Gastroesophageal sphincter (tissue), 4 donors: ENCODE measurements around the gene UVSSA. TPM values are rescaled to one million over a fixed set of nuclear protein-coding genes. Genes with fewer than 3 reads are reported as not detected.

ENCODE experiments used
- ATAC-seq: fragments of 150-250 bp; one replicate; pipeline ENCODE4 v1.9.1; 2016; ENCODE audit warnings: mild to moderate bottlenecking, moderate library complexity
- H3K27ac ChIP-seq, 4 donors: fragments of 200-600 bp; sonication (generic) in 3 of 4; 1 replicate in 3 of 4; 2 replicates in 1 of 4; pipeline ENCODE4 v1.5.1; 2016 to 2019
- H3K27me3 ChIP-seq: fragments of 200-600 bp; sonication (generic); one replicate; pipeline ENCODE4 v1.5.1; 2019
- H3K36me3 ChIP-seq, 2 donors: fragments of 200-600 bp; sonication (generic); one replicate each; pipeline ENCODE4 v1.5.1; 2019; ENCODE audit warnings: control low read depth in 1 of 2
- H3K4me1 ChIP-seq, 3 donors: fragments of 200-600 bp; sonication (generic); 1 replicate in 2 of 3; 2 replicates in 1 of 3; pipeline ENCODE4 v1.5.1; 2016 to 2019; ENCODE audit warnings: control low read depth in 2 of 3
- H3K4me3 ChIP-seq, 2 donors: fragments of 200-600 bp; sonication (generic); one replicate each; pipeline ENCODE4 v1.5.1; 2019; ENCODE audit warnings: mild to moderate bottlenecking in 1 of 2, moderate library complexity in 1 of 2
- H3K9me3 ChIP-seq, 3 donors: fragments of 200-600 bp; sonication (generic); one replicate each; pipeline ENCODE4 v1.5.1; 2017 to 2019; ENCODE audit warnings: control low read depth in 2 of 3
- EP300 ChIP-seq: sonication (generic); formaldehyde crosslinking; IDR thresholded peaks from one replicate; pipeline ENCODE4 v1.6.1; 2017; ENCODE audit warnings: antibody characterized with exemption, mild to moderate bottlenecking
- POLR2A ChIP-seq, 2 donors: fragments of 450-650 bp; IDR thresholded peaks; one replicate each; pipeline ENCODE4 v1.6.1; 2017; ENCODE audit warnings: antibody characterized with exemption in 2 of 2, mild to moderate bottlenecking in 2 of 2, moderate library complexity in 1 of 2
- POLR2AphosphoS5 ChIP-seq: sonication (generic); formaldehyde crosslinking; IDR thresholded peaks from one replicate; pipeline ENCODE4 v1.6.1; 2017; ENCODE audit warnings: antibody characterized with exemption
- WGBS, 2 donors: methylation state at CpG; one replicate each; pipeline ENCODE4 v1.1.5; 2018; ENCODE audit warnings: low coverage in 1 of 2; 5-methylcytosine and 5-hydroxymethylcytosine counted together
- total RNA-seq, 4 donors: library from RNA; depleted of rRNA; stranded (reverse); fragments of >200 nt; gene quantifications; one replicate each; pipeline ENCODE4 v1.1.0, GENCODE V29; 2016
- TF ChIP-seq, protein P1 (sequence below), 4 experiments: fragments of 200-600 bp in 2 of 4; fragments of 450-650 bp in 2 of 4; sonication (generic) in 1 of 4; IDR thresholded peaks; one replicate each; pipeline ENCODE4 v1.5.1; 2017 to 2019; ENCODE audit warnings: antibody characterized with exemption in 4 of 4, mild to moderate bottlenecking in 2 of 4, moderate library complexity in 2 of 4

UVSSA gene
- total RNA-seq, 4 donors from 2014 or later: 3.1 to 24.1 (median 9.9) TPM

DNA sequence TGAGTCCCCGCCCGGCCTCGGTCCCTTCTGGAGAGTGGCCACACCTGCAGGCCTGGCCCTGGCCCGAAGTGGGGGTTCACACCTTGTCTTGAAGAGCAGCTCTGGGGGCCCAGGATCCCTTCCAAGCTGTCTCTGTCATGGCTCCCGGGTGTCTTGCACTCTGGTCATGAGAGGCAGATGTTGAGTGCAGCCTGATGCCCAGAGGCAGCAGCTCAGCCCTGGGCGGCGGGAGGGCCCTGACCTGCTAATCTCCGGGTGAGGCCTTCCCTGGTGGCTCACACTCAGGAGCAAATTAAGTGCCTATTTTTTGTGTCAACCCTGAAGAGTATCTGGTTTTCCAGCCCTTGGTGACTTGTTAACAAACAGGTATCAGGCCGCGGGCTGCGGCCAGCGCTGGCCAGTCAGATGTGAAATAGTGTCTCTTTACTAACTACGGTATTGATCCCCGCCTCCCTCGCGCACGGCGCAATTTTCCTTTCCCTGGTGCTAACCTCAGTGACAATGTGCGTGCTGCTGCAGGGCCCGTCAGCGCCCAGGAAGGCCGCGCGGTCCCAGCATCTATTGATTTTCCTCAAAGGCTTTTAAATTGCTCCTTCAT, 35.0 kb downstream of the UVSSA start:
- ATAC-seq: no peak
- TF ChIP-seq EP300 (no peak), POLR2A (IDR thresholded peaks at IDR 0.05) (no peak), POLR2AphosphoS5 (no peak)
- TF ChIP-seq, protein P1, sequence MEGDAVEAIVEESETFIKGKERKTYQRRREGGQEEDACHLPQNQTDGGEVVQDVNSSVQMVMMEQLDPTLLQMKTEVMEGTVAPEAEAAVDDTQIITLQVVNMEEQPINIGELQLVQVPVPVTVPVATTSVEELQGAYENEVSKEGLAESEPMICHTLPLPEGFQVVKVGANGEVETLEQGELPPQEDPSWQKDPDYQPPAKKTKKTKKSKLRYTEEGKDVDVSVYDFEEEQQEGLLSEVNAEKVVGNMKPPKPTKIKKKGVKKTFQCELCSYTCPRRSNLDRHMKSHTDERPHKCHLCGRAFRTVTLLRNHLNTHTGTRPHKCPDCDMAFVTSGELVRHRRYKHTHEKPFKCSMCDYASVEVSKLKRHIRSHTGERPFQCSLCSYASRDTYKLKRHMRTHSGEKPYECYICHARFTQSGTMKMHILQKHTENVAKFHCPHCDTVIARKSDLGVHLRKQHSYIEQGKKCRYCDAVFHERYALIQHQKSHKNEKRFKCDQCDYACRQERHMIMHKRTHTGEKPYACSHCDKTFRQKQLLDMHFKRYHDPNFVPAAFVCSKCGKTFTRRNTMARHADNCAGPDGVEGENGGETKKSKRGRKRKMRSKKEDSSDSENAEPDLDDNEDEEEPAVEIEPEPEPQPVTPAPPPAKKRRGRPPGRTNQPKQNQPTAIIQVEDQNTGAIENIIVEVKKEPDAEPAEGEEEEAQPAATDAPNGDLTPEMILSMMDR (IDR thresholded peaks at IDR 0.05): no peak
- H3K4me3 ChIP-seq: no peak overlapping the region
- no peaks in the 10 kb centered on the region for H3K4me1 ChIP-seq
- peaks cover 0 to 94% of the 10 kb centered on the region in 2 donors for H3K36me3 ChIP-seq
- no peaks in the 10 kb centered on the region for H3K27me3 ChIP-seq
- WGBS, 2 donors: 96% methylated on average over 15 of the region's 24 CpGs; no CpG with 5 or more reads in 1 of the 2 donors
- H3K9me3 ChIP-seq: no peaks in the 10 kb centered on the region
- H3K27ac ChIP-seq: no peak overlapping the region

DNA sequence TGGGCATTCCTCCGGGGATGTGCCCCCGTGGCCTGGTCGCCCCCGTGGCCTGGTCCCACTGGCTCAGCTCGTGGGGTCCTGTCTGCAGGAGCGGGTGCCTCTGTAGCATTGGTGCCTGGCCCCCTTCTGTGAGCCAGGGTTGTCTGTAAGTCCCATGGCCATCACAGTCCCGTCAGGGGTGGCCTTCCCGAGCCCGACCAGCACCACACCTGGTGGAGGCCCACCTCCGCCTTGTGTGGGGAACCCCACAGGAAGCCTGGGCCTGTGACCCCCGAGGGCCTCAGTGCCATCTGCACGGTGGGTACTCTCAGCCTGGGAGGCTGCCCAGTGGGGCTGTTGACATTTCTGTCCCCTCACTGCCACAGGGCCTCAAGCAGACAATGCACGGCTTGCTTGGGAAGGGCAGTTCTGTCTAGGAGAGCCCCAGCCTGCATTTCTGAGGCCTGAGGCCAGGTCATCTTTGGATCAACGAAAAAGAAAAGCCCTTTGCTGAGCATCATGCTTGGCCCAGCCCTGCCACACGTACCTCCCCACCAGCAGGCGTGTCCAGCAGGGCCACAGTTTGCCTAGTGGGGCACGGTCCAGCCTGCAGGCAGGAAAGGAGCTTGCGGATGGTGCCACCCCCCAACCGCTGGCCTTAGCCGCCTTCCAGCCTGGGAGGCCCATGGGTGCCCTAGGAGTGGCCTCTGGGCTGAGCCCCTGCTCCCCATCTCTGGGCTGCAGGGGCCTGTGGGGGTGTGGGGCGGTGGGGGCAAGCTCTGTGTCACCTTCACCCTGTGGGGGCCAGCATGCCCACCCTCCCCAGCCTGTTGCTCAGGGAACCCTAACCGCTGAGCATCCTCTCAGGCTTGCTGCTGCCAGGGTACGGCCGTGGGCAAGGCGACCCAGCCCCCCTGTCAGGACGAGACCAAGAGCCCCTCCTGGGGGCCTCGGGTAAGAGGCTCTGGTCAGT, 36.0 kb downstream of the UVSSA start:
- Histone ChIP-seq H3K9me3 (peaks cover 0 to under 1% (median 0%) of the 10 kb centered on the region in 3 donors), H3K27me3 (no peaks in the 10 kb centered on the region), H3K4me1 (no peaks in the 10 kb centered on the region), H3K27ac (no peak overlapping the region), H3K36me3 (peaks cover 0 to 95% of the 10 kb centered on the region in 2 donors), H3K4me3 (no peak overlapping the region)
- ATAC-seq: no peak
- TF ChIP-seq POLR2A (IDR thresholded peaks at IDR 0.05): no peak
- TF ChIP-seq, protein P1 (IDR thresholded peaks at IDR 0.05): no peak
- TF ChIP-seq EP300: no peak
- no peak for TF ChIP-seq POLR2AphosphoS5
- 80 to 87% methylated on average over 1 to 3 of the region's 27 CpGs for WGBS, 2 donors

DNA sequence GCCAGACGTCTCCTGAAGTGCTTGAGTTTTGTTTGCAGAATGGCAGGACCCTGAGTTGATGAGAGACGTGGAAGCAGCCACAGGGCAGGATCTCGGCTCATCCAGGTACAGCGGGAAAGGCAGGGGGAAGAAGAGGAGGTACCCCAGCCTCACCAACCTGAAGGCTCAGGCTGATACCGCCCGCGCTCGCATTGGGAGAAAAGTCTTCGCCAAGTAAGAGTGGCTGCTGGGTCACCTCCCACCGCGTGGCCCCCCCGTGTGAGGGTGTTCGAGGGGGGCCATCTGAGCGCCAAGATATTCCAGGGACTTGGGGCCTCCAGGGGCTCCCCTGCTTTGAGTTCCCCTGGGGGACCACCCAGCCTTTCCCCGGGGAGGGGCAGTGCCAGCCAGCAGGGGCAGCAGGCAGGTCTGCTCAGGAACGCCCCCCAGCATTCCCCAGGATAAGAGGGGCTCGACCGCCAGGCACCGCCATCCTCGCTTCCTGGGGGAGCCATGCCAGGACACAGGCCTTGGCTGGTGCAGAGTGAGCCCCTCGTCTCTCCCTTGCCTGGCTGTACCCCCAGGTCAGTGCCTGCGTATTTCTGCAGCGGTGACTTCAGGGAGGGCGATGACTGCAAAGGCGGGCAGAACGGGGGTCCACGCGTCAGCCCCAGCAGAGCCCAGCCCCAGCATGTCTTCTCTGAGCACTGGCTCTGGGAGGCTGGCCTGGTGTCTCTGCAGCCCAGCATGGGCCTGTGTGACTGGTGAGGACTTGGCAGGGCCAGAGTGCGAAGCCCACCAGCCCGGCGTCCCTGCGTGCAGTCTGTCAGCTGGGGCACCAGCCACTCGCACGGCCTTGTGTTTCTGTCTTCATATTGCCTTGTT, 37.0 kb downstream of the UVSSA start:
- TF ChIP-seq POLR2A (IDR thresholded peaks at IDR 0.05): no peak

DNA sequence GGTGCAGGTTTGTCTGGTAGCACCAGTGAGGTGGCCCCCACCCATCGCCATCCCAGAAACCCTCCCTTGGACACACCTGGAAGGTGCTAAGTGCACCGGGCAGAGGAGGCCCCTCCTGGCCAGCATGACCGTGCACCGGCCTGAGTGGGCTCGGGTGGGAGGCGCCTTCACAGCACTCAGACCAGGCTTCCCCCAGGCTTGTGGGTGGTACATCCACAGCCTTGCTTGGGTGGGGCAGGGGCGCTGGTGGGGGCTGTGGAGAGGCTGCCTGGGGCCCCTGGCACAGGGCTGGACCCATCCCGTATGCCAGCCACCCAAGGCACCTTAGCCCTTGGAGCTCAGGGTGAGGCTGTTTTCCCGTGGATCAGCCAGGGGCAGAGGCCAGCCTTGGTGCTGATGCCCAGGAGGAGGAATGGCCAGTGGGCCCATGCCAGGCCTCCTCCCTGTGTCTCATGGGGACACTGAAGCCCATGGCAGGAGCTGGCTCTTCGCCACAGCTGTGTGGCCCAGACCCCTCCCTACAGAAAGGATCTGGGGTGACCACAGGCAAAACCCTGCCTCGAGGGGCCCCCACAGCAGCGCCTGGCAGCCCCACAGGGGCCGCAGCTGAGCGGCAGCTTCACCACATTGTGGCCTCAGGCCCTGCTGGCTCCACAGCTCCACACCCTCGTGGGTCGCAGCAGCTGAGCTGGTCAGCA, 37.8 kb downstream of the UVSSA start:
- WGBS, 2 donors: no CpG with 5 or more reads among the region's 16 CpGs
- Histone ChIP-seq H3K4me3 (no peak overlapping the region), H3K27me3 (no peaks in the 10 kb centered on the region), H3K9me3 (peaks cover 0 to 17% (median 0%) of the 10 kb centered on the region in 3 donors), H3K36me3 (peaks cover 0 to 100% of the 10 kb centered on the region in 2 donors), H3K4me1 (no peaks in the 10 kb centered on the region), H3K27ac (no peak overlapping the region)
- no peak for ATAC-seq
- TF ChIP-seq, protein P1 (IDR thresholded peaks at IDR 0.05): no peak

More for the DNA sequence above, 37.0 kb downstream of the UVSSA start:
- Histone ChIP-seq H3K27ac (no peak overlapping the region), H3K4me1 (no peaks in the 10 kb centered on the region), H3K4me3 (no peak overlapping the region), H3K27me3 (no peaks in the 10 kb centered on the region), H3K9me3 (peaks cover 0 to 10% (median 0%) of the 10 kb centered on the region in 3 donors), H3K36me3 (peaks cover 0 to 96% of the 10 kb centered on the region in 2 donors)
- no peak for ATAC-seq
- WGBS, 2 donors: 87% methylated on average over 3 of the region's 34 CpGs
